ENCODE results near the gene COL4A2. TPM values are rescaled to one million over a fixed set of nuclear protein-coding genes. Genes with fewer than 3 reads are reported as not detected.

Gene COL4A2
- total RNA-seq, 1 experiment from 2014 or later = 66.0 TPM

DNA sequence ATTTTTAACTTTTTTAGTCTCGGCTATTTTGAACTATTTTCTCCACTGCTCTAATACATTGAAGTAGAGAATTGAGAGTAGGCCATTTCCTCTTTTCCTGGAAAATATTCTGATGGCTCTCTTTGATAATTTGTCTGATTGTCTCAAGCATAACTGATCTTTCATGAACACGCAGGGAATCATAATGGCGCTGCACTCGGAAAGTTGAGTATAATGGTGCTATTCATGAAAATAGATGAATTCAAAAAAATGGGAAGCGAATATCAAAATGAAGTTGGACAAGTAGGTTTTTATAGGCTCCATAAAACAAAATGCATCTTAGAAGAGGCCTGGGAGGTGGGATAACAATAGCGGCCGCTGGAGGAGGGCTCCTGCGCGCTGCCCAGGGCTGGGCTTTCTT, 29.0 kb downstream of the COL4A2 start:
- no peak for DNase-seq (ENCODE audit: unreplicated experiment)
- ChIA-PET CTCF (no interaction called here), POLR2A (no interaction called here)
- no TSS peak for BruUV-seq (replicated peaks)
- Mint-ChIP-seq H3K27ac (ENCODE audit: low read depth, unreplicated experiment) (no peak overlapping the region), H3K9me3 (ENCODE audit: unreplicated experiment) (no peaks in the 10 kb centered on the region), H3K27me3 (ENCODE audit: insufficient read depth, unreplicated experiment) (no peaks in the 10 kb centered on the region), H3K4me3 (ENCODE audit: unreplicated experiment) (no peak overlapping the region), H3K4me1 (ENCODE audit: insufficient read depth, unreplicated experiment) (peaks cover 15% of the 10 kb centered on the region), H3K36me3 (ENCODE audit: insufficient read depth, unreplicated experiment) (peaks cover 4% of the 10 kb centered on the region)
- intact Hi-C loops (cut with micrococcal nuclease) = no loop called here
- TF ChIP-seq, protein P1, sequence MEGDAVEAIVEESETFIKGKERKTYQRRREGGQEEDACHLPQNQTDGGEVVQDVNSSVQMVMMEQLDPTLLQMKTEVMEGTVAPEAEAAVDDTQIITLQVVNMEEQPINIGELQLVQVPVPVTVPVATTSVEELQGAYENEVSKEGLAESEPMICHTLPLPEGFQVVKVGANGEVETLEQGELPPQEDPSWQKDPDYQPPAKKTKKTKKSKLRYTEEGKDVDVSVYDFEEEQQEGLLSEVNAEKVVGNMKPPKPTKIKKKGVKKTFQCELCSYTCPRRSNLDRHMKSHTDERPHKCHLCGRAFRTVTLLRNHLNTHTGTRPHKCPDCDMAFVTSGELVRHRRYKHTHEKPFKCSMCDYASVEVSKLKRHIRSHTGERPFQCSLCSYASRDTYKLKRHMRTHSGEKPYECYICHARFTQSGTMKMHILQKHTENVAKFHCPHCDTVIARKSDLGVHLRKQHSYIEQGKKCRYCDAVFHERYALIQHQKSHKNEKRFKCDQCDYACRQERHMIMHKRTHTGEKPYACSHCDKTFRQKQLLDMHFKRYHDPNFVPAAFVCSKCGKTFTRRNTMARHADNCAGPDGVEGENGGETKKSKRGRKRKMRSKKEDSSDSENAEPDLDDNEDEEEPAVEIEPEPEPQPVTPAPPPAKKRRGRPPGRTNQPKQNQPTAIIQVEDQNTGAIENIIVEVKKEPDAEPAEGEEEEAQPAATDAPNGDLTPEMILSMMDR (IDR thresholded peaks at IDR 0.05; ENCODE audit: unreplicated experiment) = no peak

GRCh38 chr13:110336681-110337080, 29.6 kb downstream of the COL4A2 start:
- POLR2A ChIA-PET = no interaction called here
- intact Hi-C loops (cut with micrococcal nuclease) = no loop called here
- no peaks in the 10 kb centered on the region for H3K9me3 Mint-ChIP-seq (ENCODE audit: unreplicated experiment)
- no peak overlapping the region for H3K4me3 Mint-ChIP-seq (ENCODE audit: unreplicated experiment)
- peaks cover 15% of the 10 kb centered on the region for H3K4me1 Mint-ChIP-seq (ENCODE audit: insufficient read depth, unreplicated experiment)
- TF ChIP-seq, protein P1 (IDR thresholded peaks at IDR 0.05; ENCODE audit: unreplicated experiment) = no peak
- DNase-seq (ENCODE audit: unreplicated experiment) = no peak
- CTCF ChIA-PET = no interaction called here
- no peak overlapping the region for H3K27ac Mint-ChIP-seq (ENCODE audit: low read depth, unreplicated experiment)
- no peaks in the 10 kb centered on the region for H3K27me3 Mint-ChIP-seq (ENCODE audit: insufficient read depth, unreplicated experiment)
- peaks cover 4% of the 10 kb centered on the region for H3K36me3 Mint-ChIP-seq (ENCODE audit: insufficient read depth, unreplicated experiment)
- BruUV-seq (replicated peaks) = no TSS peak

- no TSS peak for BruUV-seq (replicated peaks)
- H3K4me1 Mint-ChIP-seq (ENCODE audit: insufficient read depth, unreplicated experiment) = peaks cover 15% of the 10 kb centered on the region
- DNase-seq (ENCODE audit: unreplicated experiment) = no peak
- no peak overlapping the region for H3K27ac Mint-ChIP-seq (ENCODE audit: low read depth, unreplicated experiment)
- ChIA-PET POLR2A (no interaction called here), CTCF (no interaction called here)
- H3K36me3 Mint-ChIP-seq (ENCODE audit: insufficient read depth, unreplicated experiment) = peaks cover 4% of the 10 kb centered on the region
- no peak overlapping the region for H3K4me3 Mint-ChIP-seq (ENCODE audit: unreplicated experiment)
- intact Hi-C loops (cut with micrococcal nuclease) = no loop called here
- no peaks in the 10 kb centered on the region for H3K9me3 Mint-ChIP-seq (ENCODE audit: unreplicated experiment)
- no peaks in the 10 kb centered on the region for H3K27me3 Mint-ChIP-seq (ENCODE audit: insufficient read depth, unreplicated experiment)
- TF ChIP-seq, protein P1 (IDR thresholded peaks at IDR 0.05; ENCODE audit: unreplicated experiment) = no peak
Measured at GRCh38 chr13:110337247-110337646, 30.2 kb downstream of the COL4A2 start.

- Mint-ChIP-seq H3K4me3 (ENCODE audit: unreplicated experiment) (no peak overlapping the region), H3K27me3 (ENCODE audit: insufficient read depth, unreplicated experiment) (no peaks in the 10 kb centered on the region), H3K27ac (ENCODE audit: low read depth, unreplicated experiment) (no peak overlapping the region), H3K9me3 (ENCODE audit: unreplicated experiment) (no peaks in the 10 kb centered on the region), H3K4me1 (ENCODE audit: insufficient read depth, unreplicated experiment) (peaks cover 25% of the 10 kb centered on the region), H3K36me3 (ENCODE audit: insufficient read depth, unreplicated experiment) (peaks cover 4% of the 10 kb centered on the region)
- ChIA-PET CTCF (interaction anchor here (0.6 to 1.0 kb wide), 3 partner anchors 29 to 1849 kb away, joined by 3 read pairs; no protein-coding TSS in a partner anchor), POLR2A (interaction anchor here (0.9 kb wide), 1 partner anchor 10 kb away, joined by 4 read pairs; no protein-coding TSS in a partner anchor)
- TF ChIP-seq, protein P1 (IDR thresholded peaks at IDR 0.05; ENCODE audit: unreplicated experiment) = no peak
- intact Hi-C loops (cut with micrococcal nuclease) = no loop called here
- no TSS peak for BruUV-seq (replicated peaks)
- DNase-seq (ENCODE audit: unreplicated experiment) = no peak
Measured at GRCh38 chr13:110338441-110339101, 31.5 kb downstream of the COL4A2 start.
